GM18868 (cell line): Measurements from ENCODE around the gene SLC25A33.
"Not testable (repeated sequence)": the region's sequence is repeated elsewhere in the genome, so short reads cannot be mapped to it uniquely, and the experiment has no call there.

Experiments
- ATAC-seq: cut with Tn5 transposase; IDR thresholded peaks from one replicate; pipeline ENCODE4 v1.9.1; 2021; ENCODE audit warnings: mild to moderate bottlenecking, moderate library complexity; ENCODE audit not compliant: unreplicated experiment

The SLC25A33 gene

DNA sequence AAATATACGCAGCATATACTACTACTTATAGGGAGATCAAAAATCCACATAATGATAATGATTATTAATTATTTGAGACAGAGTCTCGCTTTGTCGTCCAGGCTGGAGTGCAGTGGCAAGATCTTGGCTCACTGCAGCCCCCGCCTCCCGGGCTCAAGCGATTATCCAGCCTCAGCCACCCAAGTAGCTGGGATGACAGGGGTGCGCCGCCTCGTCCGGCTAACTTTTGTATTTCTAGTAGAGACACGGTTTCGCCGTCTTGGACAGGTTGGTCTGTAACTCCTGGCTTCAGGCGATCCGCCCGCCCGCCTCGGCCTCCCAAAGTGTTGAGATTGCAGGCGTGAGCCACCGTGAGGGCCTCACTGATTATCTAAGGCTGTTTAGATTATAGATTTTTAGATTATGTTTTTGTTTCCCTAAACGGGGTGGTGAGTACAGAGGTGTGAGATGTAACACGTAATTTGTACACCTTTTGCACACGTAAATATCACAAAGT, 548 bp upstream of the SLC25A33 start:
- no peak for ATAC-seq

GRCh38 chr1:9539829-9540550, 725 bp downstream of the SLC25A33 start:
- peak; percentile 35 for ATAC-seq

GRCh38 chr1:9542430-9542829, 3.2 kb downstream of the SLC25A33 start:
- no peak for ATAC-seq

- ATAC-seq: no peak
These were observed 5.7 kb downstream of the SLC25A33 start for GRCh38 chr1:9544926-9545325.

- ATAC-seq: no peak
These were observed 10.8 kb downstream of the SLC25A33 start for GRCh38 chr1:9549955-9550546.

DNA sequence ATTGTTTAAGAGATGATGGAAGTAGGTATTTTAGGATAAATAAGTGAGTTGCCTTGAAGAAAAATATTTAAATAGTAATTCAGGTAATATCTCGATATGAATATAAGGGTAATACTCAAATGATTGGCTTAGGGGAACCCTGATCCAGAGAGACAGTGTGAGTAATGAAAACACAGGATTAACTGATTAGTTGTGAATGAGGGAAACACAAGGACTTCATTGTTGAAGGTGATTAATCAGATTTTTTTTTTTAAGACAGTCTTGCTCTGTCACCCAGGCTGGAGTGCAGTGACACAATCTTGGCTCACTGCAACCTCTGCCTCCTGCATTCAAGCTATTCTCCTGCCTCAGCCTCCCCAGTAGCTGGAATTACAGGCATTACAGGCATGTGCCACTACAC, 12.7 kb downstream of the SLC25A33 start:
- no peak for ATAC-seq

DNA sequence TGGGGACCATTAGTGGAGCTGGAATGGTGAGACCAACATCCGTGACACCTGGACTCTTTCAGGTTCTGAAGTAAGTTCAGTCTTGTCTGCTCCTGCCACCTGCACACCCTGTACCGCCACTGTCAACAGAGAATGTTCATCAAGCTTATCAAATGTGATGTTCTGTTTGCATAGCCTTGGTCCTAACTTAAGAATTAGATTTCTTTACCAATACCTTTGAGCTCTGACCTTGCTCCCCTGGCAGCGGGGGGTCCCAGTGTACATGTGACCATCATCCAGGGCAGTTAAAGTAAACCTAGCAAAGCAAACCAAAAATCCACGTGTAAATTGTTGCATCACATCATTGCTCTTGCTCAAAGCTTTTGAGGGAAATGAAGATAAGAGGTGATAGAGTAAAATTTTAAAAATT, 14.5 kb downstream of the SLC25A33 start:
- no peak for ATAC-seq

- no peak for ATAC-seq
These were observed 16.7 kb downstream of the SLC25A33 start for GRCh38 chr1:9555942-9556341.

GRCh38 chr1:9557624-9558023, 18.4 kb downstream of the SLC25A33 start:
- ATAC-seq: no peak

DNA sequence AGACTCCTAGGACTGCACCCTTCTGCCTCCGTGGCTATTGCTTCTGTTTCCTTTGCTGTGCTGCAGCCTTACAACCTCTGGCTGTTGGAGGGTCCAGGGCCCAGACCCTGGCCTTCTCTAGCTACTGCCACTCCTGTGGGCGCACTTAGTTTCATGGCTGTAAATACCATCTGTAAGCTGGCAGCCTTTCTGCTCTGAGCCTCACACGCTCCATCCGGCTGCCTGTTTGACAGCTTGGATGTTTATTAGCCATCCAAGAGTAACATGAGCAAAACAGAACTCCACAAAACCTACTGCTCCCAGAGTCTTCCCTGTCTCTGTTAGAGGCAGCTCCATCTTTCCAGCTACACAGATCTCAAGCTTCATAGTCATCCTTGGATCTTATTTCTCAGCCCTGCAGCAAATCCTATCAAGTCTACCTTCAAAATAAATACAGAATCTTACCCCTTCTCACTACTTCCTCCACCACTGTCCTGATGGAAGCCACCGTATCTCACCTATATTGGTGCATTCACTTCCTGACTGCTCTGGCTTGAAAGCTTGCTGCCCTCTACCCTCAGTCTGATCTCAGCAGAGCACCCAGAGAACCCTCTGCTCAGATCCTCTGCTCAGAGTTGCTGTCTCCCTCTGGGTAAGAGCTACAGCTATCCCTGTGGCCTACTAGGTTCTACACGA, 19.1 kb downstream of the SLC25A33 start:
- ATAC-seq: no peak

DNA sequence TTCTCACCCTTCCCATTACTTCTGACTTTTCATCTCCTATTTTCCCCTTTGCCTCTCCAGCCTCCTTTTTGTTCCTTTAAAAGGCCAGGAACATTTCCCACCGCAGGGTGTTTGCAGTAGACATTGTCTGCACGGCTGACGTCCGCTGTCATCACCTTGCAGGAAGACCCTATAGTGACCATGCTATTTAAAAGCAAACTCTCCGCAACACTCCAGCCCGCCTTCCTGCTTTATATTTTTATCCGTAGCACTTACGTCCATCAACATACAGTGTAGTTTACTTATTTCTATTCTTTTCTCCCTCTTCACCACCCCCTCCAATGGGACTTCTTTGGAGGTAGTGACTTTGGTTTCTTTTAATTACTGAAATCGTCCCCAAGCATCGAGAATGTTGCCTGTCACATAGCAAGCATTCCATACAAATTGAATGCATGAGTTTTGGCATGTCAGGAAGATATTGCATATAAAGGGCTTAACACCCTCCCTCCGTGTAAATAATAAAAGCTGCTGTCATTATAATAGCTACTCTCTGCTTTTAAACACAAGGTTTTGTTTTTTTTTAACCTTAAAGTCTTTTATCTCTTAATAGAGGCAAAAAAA, 19.8 kb downstream of the SLC25A33 start:
- no peak for ATAC-seq

GRCh38 chr1:9559673-9560072, 20.4 kb downstream of the SLC25A33 start:
- no peak for ATAC-seq

DNA sequence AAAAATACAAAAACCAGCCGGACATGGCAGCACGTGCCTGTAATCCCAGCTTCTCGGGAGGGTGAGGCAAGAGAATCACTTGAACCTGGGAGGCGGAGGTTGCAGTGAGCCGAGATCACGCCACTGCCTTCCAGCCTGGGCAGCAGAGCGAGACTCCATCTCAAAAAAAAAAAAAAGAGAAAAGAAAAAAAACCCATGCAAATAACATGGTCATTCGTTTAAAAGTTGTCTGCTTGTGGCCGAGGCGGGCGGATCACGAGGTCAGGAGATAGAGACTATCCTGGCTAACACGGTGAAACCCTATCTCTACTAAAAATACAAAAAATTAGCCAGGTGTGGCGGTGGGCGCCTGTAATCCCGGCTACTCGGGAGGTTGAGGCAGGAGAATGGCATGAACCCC, 20.8 kb downstream of the SLC25A33 start:
- ATAC-seq: not testable (repeated sequence)

GRCh38 chr1:9561429-9561828, 22.2 kb downstream of the SLC25A33 start:
- no peak for ATAC-seq

GRCh38 chr1:9569267-9569666, 30.0 kb downstream of the SLC25A33 start:
- no peak for ATAC-seq

DNA sequence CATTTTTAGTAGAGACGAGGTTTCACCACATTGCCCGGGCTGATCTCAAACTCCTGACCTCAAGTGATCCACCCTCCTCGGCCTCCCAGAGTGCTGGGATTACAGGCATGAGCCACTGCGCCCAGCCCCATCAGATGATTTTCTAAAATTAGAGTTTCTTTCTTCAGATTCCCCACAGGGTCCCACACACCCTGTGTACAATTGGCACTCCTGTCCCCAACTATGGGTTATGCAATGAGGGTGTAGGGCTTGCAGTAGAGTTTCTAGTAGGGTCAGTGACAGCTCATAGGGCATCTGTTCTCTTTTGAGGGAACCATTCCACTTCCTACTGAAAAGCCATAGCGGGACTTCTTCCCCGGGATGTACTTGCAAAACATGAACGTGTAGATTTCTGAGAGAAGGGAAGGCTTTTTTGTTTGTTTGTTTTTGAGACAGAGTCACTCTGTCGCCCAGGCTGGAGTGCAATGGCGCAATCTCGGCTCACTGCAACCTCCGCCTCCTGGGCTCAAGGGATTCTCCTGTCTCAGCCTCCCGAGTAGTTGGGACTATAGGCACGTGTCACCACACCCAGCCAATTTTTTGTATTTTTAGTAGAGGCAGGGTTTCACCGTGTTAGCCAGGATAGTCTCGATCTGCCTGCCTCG, 31.7 kb downstream of the SLC25A33 start:
- ATAC-seq: not testable (repeated sequence)

DNA sequence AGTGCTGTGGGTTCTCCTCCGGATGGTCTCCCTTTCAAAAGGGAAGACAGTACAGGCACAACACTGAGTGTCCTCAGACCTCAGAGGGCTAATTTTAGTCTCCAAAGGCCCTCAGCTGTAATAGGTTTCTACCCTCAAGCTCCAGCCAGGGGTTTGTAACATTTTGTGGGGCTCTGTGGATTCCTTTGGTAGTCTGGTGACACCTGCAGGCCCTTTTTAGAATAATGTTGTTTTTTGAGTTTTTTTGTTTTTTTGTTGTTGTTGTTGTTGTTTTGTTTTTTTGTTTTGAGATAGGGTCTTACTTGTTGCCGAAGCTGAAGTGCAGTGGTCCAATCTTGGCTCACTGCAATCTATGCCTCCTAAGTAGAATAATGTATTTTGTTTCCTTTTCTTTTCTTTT, 34.5 kb downstream of the SLC25A33 start:
- no peak for ATAC-seq

GRCh38 chr1:9575486-9575885, 36.2 kb downstream of the SLC25A33 start:
- ATAC-seq: no peak

- no peak for ATAC-seq
These were observed 37.6 kb downstream of the SLC25A33 start for GRCh38 chr1:9576903-9577302.

- ATAC-seq: no peak
These were observed 38.2 kb downstream of the SLC25A33 start for GRCh38 chr1:9577423-9577822.

- ATAC-seq: no peak
These were observed 41.7 kb downstream of the SLC25A33 start for GRCh38 chr1:9580942-9581341.
